Right kidney (tissue), 1 donor: ENCODE data around the gene ANAPC10.

ENCODE experiments used
- DNase-seq: peaks from one replicate; pipeline ENCODE4 v3.0.0-alpha.2; 2016

The ANAPC10 gene

DNA sequence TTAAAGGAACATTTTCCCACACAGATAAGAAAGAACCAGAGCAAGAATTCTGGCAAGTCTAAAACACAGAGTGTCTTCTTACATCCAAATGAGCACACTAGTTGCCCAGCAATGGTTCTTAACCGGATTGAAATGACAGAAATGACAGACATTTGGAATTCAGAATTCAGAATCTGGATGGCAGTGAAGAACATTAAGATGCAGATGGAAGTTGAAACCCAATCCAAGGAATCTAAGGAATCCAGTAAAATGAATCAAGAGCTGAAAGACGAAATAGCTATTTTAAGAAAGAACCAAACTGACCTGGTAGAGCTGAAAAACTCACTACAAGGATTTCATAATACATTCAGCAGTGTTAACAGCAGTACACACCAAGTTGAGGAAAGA lies 21.5 kb downstream of the ANAPC10 start:
- DNase-seq: no peak

DNA sequence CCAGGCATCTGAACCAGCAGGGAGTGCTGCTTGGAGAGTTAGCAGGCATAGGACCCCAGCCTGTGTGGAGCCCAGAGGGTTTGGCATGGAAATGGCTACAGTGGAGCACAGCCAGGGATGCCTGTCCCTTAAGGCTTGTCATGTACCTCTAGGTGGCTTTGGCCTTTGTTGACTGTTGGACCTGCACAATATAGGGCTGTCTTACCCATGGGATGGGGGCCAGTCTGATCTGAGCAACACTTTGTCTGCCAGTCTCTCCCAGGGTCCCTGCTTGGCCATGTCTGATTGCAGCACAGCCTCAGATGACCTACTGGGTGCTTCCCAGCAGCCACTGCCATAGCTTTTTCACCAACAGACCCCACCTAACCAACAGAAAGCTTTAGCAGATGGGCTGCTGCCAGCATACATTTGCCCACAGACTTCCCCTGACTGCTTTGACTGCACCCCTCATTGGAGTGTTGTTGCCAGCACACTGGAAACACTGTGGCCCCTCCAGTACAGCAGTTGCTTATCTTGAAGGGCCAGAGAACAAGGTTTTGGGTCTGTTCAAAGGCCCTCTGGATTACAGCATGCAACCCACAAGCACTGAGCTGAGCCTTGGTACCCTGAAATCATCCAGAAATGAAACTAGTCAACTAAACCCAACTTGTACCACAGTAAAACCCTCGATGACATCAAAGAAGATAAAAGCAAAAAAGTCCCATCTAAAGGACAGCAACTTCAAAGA lies 22.1 kb downstream of the ANAPC10 start:
- DNase-seq: no peak

DNA sequence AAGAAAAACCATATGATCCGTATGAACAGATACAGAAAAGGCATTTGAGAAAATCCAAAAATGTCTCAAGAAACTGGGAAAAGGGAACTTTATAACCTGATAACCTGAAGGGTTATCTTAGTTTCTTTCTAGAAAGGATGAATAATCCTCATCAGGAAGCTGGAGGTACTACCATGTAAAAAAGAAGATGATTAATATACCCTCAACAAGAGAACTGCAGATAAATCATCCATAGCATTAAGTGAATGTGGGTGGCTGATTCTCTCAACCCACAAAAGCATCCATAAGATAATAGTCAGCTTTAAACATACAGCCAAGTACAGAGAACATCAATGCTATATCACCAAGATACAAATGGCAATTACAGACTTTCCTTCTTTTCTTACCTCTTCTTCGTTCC lies 26.4 kb downstream of the ANAPC10 start:
- no peak for DNase-seq

DNA sequence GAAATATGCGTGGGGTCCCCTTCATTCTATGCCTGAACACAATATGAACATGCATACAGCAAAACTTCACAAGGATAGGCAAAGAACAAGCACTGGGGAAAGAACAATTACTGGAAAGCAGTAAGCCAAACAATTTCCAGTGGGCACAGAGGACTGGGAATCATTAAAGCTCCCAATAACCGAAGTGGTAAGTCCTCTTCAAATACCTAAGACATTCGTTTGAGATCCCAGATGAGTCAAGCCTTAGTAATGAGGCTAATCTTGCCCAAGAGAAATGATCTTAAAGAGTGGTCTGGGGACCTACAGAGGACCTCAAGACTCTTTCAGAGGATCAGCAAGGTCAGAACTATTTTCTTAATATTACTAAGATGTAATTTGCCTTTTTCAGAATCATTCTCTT lies 28.6 kb downstream of the ANAPC10 start:
- DNase-seq: no peak

DNA sequence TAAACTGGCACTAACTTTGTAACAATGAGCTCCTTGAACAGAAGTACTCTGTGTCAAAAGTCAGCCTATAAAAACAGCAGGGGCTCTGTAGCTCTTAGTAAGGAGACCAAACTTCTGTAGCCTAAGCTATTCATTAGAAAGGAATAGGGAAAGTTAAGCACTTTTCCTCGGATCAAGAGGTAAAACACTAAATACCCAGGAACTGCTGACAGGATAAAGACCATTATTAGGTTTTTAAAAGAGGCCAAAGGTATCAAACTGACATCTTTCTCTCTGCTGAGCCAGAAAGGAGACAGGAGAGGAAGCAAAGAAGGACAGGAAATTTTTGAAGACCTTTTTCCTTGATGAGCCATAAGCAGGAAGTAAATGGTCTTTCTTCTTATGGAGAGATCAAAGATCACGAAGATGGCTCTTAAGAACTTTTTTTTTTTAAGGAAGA lies 31.9 kb downstream of the ANAPC10 start:
- no peak for DNase-seq

DNA sequence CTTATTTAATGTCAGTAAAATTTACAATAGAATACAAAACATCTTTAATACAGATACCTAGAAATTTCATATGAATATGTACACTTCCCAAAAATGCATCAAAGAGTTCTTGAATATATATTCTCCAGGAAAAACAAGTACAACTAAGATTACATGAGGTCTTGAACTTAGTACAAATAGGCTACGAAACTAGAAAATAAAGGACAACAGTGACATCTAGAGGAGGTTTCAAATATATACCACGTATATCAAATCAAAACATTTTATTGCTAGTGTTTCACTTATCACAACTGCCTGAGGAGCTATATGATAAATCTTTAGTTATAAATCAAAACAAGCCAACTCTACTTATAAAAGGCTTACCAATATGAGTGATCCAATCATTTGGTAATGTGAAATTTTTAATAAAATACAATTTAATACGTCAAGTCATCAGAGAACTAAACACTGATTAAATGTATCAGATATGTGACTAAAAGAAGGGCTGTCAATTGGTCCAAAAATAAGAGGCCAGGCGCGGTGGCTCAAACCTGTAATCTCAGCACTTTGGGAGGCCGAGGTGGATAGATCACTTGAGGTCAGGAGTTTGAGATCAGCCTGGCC lies 36.6 kb downstream of the ANAPC10 start:
- no peak for DNase-seq

DNA sequence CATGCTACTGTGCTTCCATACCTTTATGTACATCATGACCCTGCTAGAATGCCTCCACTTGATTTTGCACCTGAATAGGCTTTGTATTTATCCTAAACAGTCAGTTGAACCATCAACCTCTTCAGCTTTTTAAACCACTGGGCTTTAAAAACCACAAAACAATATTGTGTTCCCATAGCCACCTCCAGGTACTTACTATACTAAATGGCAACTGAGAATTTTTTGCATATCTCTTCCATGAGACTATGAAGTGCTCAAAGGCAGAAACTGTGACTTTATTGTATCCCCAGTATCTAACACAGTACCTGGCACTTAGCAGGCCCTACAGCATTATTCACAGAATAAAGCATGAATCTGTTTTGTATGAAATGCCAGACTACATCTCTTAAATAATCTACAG lies 39.7 kb downstream of the ANAPC10 start:
- no peak for DNase-seq

DNA sequence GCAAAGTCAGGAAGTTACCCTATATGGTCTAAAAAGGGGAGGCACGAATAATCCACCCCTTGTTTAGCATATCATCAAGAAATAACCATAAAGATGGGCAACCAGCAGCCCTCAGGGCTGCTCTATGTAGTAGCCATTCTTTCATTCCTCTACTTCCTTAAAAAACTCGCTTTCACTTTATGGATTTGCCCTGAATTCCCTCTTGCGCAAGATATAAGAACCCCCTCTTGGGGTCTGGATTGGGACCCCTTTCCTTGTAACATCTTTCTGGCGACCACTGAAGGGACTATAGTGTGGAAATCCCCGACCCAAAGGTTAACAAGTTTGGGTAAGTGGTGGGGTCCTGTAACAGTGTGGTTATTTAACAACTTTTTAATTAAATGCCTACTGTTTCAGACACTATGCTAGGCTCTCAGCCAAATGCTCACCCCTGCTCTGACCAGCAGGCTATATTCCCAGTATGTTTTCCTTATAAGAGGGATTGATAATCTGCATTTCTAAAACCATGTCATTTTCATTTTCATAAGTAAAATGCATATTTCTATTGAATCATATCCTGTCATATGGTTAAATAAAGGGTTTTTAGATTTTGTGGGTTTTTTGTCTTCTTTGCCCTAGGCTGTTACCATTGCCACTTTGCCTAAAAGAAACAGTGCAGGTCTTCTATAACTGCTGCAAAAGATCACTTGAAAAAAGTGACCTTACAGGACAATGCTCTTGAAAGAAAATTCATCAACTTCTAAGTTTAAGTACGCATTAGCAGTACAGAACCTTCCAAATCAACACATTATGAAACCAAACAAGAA lies 41.5 kb downstream of the ANAPC10 start:
- no peak for DNase-seq

DNA sequence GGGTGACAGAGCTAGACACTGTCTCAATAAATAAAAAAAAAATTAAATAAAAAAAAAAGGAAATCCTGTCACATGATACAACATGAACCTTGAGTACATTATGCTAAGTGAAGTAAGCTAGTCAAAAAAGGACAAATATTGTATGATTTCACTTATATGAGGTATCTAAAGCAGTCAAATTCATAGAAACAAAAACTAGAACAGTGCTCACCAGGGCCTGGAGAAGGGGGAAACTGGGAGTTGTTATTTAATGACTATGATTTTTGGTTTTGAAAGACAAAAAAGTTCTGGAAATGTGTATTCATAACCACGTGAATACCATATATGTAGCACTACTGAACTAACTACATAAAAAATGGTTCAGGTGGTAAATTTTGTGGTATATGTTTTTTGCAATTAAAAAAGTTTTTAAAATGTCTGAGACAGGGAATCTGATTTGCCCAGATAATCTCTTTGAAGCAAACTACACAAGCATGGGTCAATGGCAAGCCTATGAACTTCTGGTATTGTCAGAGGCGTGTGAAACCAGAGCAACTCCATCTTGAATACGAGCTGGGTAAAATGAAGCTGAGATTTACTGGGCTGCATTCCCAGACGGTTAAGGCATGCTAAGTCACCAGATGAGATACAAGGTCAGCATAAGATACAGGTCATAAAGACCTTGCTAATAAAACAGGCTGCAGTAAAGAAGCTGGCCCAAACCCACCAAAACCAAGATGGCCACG lies 42.3 kb downstream of the ANAPC10 start:
- no peak for DNase-seq

DNA sequence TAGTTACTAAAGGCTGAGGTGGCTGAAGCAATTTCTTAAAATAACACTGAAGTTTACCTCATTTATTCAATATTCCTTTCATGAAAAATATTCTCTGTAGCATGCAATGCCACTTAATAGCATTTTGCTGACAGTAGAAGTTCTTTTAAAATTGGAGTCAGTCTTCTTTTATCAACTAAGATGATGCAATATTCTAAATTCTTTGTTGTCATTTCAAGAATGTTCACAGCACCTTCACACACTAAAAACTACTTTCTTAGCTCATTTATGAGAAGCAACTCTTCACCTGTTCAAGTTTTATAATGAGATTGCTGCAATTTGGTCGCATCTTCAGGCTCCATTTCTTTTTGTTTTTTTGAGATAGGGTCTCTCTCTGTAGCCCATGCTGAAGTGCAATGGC lies 48.8 kb downstream of the ANAPC10 start:
- no peak for DNase-seq

DNA sequence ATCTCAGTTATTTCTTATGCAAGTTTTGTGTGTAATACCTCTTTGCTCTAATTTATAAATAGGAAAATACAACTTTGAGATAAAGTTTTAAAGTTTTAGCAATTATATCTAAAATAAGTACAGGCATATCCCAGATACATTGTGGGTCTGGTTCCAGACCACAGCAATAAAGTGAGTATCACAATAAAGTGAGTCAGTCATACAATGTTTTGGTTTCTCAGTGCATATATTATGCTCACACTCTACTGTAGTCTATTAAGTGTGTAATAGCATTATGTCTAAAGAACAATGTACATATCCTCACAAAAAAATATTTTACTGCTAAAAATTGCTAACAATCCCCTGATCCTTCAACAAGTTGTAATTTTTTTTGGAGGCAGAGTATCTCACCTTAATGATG lies 49.2 kb downstream of the ANAPC10 start:
- DNase-seq: no peak

DNA sequence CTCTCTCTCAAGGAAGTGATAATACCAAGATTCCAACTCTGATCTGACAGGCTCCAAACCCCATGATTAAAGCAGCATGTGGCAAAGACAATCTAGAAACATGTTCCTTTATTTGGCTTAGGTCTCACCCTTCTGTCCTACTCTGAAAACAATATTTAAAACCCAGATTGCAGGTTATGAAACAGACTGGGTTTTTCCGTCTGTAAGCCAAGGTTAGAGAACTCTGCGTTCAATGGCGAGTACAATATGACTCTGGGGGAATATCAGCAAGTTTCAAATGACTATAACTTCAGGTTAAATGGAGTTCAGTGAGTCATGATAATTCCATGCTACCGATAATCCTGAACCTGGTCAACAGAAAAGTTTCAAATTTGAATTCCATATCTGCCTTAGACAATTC lies 50.8 kb downstream of the ANAPC10 start:
- no peak for DNase-seq

DNA sequence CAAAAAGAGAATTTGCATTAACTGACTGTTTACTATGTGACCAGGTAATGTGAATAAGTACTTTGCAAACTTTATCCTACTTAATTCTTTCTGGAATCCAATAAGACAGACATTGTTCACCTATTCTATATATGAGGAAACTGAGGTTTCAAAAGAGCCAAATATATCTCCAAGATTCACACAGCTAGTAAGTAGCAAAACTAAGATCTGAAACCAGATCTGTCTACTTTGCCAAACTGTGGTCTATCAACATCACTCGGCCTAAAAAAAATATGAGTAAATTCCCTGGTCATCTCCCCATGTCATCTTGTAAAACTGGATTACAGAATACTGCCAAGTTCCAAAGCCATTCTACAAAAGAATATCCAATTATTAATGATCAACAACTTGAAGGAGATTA lies 52.8 kb downstream of the ANAPC10 start:
- no peak for DNase-seq

DNA sequence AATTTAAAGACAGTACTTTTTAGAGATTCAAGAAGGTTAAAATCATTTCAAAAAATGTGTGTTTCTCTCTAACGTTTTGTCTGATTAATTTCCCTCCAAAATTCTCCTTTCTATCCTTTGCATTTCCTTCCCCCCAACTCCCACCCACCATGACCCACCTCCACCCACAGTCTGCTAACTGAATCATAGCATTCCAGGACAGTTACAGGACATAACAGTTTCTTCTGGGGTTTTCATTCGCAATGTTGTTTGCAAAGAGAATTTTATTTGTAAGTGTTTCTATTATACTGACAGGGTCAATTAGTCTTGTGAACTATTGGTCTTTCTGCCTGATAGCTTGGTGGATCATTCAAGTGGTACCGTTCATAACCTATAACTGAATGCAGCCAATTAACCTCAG lies 53.7 kb downstream of the ANAPC10 start:
- DNase-seq: no peak

DNA sequence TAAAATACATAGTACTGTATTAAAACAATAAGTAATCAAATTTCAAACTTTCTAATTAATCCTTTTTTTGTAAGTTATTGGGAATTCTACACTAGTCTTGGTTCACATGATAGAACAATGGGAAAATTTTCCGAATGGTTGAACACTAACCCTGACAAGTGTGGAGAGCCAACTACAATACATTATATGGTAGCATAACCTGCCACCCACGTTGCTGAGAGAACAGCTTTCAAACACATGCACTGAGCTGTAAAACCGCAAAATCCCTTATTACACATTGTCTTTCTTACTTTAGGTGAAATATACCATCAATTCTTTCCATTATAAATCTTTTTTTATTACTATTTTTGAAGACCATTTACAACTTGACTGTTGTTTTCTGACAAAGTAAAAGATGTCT lies 54.7 kb downstream of the ANAPC10 start:
- no peak for DNase-seq

DNA sequence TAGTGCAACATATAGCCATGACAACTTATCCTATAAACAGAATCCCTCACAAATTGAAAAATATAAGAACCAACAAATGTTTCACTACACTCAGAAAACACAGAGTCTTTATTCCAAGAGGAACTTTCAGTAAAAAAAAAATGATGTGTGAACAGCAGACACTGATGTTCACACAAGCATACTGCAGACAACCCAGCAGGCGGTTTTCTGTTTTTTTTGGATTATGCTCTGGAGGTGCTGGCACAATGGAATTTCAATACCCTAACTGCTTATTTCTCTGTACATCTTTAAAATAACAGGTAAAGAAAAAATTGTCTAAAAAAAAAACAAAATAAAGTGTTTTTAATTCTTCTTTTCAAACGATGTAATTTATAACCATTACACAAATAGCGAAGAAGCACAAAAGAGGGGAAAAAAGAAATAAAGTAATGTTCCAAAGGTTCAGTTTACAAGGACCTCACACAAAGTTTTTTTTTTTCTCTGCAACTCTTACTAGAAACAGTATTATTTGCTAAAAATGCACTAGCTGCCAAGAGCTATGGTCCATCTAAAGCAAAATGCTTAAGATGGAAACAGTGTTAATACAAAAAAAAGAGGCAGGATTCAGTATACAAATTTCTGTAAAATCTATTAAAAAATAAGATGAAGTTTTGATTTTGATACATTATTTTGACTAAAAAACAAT lies 55.3 kb downstream of the ANAPC10 start:
- DNase-seq: no peak

DNA sequence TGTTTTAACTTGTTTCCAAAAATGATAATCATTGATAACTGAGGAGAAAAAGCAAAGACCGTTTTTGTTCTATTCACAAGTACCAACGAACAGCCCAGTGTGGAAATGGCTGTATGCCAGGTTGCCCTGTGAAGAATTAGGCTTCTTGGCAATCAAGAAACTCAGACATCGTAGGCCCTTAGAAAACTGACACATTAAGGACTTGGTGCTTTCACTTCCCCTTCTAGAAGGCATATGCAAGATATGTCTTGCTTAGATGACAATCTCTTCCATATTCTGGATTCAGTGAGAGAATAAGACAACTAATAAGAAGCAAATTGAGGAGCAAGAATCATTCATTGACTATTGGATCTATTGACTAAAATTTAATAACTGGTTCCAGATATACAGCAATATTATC lies 56.6 kb downstream of the ANAPC10 start:
- DNase-seq: no peak

DNA sequence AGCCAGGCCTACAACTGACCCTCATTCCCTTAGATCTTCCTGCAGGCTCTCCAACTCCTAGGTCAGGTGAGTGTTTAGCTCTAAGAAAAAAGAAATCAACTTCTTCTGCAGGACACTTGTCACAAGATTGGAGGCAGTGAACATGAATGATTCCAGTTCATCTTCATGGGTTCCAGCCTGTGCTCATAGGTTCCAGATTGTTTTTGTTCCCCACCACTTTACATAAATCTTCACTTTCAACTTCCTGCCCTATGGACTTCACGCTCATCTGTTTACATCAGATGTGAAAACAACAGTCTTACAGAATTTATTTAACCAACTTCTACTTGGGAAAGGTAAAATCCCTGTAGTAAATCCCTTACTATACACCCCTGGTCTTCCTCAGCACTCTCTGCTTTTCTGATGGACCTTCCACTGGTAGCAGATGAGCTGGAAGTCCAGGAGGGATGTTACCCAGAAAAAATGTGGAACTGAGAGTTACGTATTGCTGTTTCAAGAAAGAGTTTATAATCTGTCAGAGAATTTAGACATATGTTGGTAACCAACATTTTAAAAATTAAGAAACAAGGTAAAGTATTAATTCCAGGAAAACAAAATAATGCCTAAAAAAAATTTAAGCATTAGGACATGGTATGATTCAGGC lies 62.4 kb downstream of the ANAPC10 start:
- no peak for DNase-seq

DNA sequence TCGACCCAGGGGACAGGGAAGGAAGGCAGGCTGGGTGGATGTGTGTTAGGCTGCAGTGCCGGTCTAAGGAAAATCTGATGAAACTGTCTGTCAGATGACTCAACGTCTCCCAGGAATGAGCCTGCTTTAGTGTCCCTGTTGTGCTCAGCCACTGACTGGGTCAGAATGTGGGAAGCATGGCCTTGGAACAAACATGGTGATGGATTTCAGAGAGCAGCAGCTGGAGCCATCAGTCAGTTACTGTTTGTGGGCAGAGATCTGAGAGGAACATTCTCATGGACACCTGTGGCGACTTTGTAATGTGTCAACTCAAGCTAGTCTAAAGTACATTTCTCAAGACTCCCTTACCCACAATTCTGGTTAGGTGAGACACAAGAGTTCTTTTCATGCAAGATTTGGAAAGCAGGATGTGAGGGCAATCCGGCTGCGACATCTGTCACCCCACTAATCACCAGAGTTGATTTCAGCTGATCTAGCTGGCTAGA lies 63.2 kb downstream of the ANAPC10 start:
- no peak for DNase-seq

DNA sequence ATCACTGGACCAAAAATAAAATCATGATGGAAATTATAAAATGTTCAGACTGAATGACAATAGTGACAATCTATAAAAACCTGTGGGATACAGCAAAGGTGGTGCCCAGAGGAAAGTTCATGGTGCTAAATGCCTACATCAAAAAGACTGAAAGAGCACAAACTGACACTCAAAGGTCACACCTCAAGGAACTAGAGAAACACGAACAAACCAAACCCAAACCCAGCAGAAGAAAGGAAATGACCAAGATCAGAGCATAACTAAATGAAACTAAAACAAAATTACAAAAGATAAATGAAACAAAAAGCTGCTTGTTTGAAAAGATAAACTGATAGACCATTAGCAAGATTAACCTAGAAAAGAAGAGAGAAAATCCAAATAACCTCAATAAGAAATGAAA lies 78.7 kb downstream of the ANAPC10 start:
- no peak for DNase-seq

DNA sequence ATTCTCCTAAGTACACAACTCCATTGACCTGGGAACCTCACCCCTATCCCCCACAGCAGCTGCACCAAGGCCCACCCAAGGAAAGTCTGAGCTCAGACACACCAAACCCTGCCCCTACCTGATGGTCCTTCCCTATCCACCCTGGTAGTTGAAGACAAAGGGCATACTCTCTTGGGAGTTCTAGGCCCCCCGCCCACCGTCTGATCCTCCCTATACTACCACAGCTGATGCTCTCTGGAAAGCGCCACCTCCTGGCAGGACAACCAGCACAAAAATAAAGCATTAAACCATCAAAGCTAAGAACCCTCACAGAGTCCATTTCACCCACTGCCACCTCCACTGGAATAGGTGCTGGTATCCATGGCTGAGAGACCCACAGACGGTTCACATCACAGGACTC lies 83.6 kb downstream of the ANAPC10 start:
- DNase-seq: no peak

DNA sequence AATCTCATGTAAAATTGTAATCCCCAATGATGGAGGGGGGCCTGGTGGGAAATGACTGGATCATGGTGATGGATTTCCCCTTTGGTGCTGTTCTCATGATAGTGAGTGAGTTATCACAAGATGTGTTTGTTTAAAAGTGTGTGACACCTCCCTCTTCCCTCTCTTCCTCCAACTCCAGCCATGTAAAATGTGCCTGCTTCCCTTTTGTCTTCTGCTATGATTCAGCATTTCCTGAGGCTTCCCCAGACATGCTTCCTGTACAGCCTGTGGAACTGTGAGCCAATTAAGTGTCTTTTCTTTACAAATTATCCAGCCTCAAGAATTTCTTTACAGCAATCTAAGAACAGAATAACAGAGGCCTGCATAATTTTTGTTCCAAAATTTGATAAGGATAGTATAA lies 85.2 kb downstream of the ANAPC10 start:
- no peak for DNase-seq
